GM12873 (cell line): ENCODE data around the gene IER3.
A peak's percentile ranks its signal among the peaks of the same experiment; 100 is the strongest.

Experiments used
- TF ChIP-seq, protein P1 (sequence below): IDR thresholded peaks from 2 replicates; pipeline ENCODE4 v1.5.1; 2012; ENCODE audit warnings: low read depth, mild to moderate bottlenecking, moderate library complexity, low read length, control low read depth; ENCODE audit not compliant: insufficient read depth; ENCODE audit errors: missing control alignments

The IER3 gene

DNA sequence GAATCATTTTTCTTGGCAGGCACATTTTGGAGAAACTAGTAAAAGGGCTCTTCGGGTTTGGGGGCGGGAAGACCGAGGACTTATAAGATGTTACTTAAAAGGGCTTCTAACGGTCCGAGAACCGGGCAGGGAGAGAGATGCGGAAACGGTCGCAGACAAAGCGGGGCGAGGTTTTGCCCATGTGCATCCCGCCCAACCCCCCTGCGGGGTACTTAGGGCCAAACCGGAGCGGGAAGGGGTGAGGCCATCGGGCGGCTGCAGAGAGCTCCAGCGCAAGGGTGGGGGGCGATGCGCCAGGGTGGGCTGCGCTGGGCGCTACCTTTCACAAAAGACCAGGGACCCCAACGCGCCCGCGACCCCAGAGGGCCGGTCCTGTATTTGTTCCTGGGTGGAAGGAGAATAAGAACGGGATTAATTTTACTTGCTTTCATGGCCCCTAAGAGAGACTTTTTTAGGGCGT, 23.6 kb downstream of the IER3 start:
- TF ChIP-seq, protein P1, sequence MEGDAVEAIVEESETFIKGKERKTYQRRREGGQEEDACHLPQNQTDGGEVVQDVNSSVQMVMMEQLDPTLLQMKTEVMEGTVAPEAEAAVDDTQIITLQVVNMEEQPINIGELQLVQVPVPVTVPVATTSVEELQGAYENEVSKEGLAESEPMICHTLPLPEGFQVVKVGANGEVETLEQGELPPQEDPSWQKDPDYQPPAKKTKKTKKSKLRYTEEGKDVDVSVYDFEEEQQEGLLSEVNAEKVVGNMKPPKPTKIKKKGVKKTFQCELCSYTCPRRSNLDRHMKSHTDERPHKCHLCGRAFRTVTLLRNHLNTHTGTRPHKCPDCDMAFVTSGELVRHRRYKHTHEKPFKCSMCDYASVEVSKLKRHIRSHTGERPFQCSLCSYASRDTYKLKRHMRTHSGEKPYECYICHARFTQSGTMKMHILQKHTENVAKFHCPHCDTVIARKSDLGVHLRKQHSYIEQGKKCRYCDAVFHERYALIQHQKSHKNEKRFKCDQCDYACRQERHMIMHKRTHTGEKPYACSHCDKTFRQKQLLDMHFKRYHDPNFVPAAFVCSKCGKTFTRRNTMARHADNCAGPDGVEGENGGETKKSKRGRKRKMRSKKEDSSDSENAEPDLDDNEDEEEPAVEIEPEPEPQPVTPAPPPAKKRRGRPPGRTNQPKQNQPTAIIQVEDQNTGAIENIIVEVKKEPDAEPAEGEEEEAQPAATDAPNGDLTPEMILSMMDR = no peak

DNA sequence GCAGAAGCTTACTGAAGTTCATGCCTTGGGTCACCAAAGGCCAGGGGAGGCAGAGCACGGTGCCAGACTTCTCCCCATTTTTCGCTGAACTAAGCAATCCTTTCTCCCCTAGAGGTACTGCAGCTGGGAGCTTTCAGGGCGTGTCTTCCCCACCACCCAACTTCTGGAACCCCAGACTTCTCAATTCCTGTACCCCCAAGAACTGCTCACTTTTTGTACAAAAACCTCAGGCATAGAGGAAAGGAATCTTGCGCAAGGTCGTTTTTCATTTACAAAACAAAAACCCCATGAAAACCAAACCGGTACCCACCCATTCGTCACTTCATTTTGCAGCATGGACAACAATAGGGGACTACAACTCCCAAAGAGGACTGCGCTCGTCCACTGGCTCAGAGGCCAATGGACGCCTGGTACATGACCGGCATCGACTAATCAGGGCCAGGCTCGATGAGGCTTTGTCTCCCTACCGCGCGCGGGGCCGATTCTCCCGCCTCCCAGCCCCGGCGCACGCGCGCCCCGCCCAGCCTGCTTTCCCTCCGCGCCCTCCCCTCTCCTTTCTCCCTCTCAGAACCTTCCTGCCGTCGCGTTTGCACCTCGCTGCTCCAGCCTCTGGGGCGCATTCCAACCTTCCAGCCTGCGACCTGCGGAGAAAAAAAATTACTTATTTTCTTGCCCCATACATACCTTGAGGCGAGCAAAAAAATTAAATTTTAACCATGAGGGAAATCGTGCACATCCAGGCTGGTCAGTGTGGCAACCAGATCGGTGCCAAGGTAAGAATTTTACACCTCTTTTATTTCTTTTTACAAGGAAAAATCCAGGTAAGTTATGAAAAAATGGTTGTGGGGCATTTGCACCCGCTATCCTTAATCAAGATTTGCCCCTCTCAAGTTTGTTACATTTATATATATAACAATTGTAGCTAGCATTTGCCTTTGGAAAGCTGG, 24.3 kb downstream of the IER3 start, which contains the start of gene TUBB:
Gene TUBB, plus strand, starts transcription at position 562 of the 947 bp plus-strand sequence. Its CDS starts 155 bp downstream, at position 717.
- TF ChIP-seq, protein P1 = peak; percentile 6

DNA sequence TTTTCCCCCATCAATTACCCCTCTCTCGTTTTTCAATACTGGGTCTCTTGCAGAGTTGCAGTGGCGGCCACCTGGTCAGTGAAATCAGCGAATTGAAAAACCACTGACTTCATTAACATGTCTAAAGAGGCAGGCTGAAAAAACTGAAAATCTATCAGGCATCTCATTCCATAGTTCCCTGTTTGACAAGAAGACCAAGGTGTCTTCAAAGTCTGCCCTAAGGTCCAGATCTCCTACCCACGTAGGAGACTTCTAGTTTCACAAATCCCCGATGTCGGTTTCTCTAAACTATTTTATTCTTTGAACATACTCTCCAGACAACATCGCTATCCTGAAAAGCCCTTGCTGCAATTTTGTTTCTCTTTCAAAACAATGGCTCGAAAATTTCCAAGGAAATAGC, 25.0 kb downstream of the IER3 start:
- TF ChIP-seq, protein P1 = no peak

DNA sequence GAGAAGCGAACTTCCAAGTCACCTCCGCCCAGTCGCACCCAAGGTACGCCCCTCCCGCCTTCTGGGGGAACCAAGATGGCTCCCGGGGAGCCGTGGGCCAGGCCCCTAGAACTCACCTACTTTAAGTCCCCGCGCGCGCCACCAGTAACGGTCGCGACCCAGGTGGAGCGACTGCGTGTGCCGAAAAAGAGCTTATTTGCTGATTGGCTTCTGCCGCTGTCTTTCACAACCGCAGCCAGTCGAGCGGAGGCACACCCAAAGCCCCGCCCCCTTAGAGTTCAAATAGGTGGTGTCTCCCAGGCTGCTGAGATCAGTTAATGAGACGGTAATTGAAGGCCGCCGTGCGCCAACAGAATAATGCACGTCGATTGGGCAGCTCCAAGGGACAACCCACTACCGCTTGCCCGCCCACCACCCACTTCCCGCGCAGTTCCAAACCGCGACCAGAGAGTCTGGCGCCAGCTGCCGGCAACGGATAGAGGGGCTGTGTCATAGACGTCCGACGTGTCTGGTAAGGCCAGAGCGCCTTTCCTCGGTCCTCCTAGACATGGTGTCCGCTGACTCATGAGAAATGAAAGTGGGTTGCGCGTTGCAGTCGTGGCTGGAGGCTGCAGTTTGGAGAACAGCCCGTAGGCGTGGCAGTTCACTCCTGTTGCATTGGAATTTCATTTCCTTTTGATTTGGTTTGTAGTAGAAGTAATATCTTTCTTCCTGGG, 27.1 kb downstream of the IER3 start, which contains the start of gene MDC1:
Gene MDC1, minus strand, starts transcription at position 153 of the 716 bp plus-strand sequence. CDS start 2,106 bp downstream, outside the sequence.
- TF ChIP-seq, protein P1 = peak; percentile 34

DNA sequence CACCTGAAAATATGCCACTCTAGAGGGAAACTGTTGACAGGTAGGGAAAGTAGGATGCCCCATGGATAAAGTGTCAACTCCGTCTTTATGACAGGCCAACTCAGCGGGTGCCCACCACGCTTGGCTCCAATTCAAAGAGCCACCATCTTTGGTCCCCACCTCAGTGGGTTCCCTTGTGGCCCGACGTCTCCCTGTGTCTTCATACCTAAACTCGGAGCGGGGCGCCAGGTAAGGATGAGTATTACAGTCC, 27.5 kb downstream of the IER3 start:
- TF ChIP-seq, protein P1 = no peak

DNA sequence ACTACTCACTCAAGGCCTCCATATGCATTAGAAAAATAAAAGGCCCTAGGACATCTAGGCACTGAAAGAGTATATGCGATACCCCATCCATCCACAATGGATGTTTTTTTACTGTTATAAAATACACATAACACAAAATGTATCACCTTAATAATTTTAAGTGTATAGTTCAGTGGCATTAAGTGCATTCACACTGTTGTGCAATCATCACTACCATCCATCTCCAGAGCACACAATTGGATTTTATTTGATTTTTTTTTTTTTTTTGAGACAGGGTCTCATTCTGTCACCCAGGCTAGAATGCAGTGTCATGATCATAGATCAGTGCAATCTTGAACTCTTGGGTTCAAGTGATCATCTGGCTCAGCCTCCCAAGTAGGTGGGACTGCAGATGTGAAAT, 30.1 kb downstream of the IER3 start:
- TF ChIP-seq, protein P1 = no peak

DNA sequence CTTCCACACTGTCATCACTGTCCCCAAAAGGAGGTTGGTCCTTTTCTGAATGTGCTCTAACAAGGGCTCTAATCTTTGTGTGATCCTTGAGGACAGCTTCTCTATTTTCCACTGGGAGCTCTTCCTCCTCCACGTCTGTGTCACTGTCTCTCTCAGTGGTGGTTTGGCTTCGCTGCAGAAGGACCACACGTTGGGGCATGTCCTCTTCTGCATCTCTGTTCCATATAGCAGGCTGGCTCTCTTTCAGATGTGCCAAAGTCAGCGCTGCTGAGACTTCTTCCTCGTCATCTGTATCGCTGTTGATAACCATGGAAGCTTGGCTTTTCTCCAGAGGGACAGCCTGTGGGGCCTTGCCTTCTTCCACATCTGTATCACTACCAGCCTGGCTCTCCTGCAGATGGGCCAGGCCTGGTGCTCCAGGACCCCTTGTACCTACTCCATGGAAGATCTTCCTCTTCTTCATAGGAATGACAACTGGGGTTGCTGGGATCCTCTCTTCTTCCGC, 31.9 kb downstream of the IER3 start:
- TF ChIP-seq, protein P1 = no peak
